ENCODE measurements around the gene BAHCC1.

The BAHCC1 gene

DNA sequence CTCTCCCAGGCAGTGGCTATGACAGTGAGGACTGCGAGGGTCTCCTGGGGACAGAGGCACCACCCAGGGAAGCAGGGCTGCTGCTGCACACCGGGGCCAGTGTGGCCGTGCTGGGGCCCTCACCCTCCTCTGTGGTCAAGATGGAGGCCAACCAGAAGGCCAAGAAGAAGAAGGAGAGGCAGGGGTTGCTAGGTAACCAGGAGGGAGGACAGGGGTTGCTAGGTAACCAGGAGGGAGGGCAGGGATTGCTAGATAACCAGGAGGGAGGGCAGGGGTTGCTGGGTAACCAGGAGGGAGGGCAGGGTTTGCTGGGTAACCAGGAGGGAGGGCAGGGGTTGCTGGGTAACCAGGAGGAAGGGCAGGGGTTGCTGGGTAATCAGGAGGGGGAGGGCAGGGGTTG is 62.1 kb downstream of the BAHCC1 start:
- H3K4me3 ChIP-seq (ENCODE audit: low read length) = no peak overlapping the region
- no peaks in the 10 kb centered on the region for H3K79me2 ChIP-seq (ENCODE audit: low read length)
- no peaks in the 10 kb centered on the region for H4K20me1 ChIP-seq (ENCODE audit: insufficient read depth, low read length)

DNA sequence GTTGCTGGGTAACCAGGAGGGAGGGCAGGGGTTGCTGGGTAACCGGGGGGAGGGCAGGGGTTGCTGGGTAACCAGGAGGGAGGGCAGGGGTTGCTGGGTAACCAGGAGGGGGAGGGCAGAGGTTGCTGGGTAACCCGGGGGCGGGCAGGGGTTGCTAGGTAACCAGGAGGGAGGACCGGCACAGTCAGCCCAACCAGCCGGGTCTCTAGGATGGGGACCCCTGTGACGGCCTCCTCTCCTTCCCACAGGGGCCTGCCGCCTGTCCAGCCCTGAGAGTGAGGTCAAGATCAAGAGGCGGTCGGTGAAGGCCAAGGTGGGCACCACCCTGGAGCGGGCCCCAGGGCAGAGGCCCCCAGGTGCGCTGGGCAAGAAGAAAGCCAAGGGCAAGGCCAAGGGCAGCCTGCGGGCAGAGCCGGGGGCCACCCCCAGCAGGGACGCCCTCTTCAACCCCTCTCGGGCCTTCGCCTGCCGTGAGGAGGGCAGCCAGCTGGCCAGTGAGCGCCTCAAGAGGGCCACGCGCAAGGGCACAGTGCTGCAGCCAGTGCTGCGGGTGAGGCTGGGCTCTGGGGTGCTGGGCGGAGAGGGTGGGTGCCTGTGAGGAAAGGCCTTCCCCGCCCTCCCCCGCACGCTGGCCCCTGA is 62.8 kb downstream of the BAHCC1 start:
- no peaks in the 10 kb centered on the region for H3K27me3 ChIP-seq (ENCODE audit: low read depth, low read length)
- no peaks in the 10 kb centered on the region for H3K36me3 ChIP-seq (replicated peaks; ENCODE audit: low read depth, low read length)

More for the DNA sequence above, 62.1 kb downstream of the BAHCC1 start:
- Histone ChIP-seq H2AFZ (ENCODE audit: low read depth, low read length) (no peak overlapping the region), H3K9me3 (ENCODE audit: insufficient read depth, low read length) (no peaks in the 10 kb centered on the region), H3K4me2 (ENCODE audit: low read length) (no peak overlapping the region), H3K36me3 (replicated peaks; ENCODE audit: low read depth, low read length) (no peaks in the 10 kb centered on the region), H3K27me3 (ENCODE audit: low read depth, low read length) (no peaks in the 10 kb centered on the region), H3K4me1 (ENCODE audit: low read length) (no peaks in the 10 kb centered on the region), H3K9ac (ENCODE audit: low read length) (no peak overlapping the region), H3K27ac (ENCODE audit: low read length) (no peak overlapping the region)
- no peak for TF ChIP-seq EZH2phosphoT487 (IDR thresholded peaks at IDR 0.05; ENCODE audit: low read depth)
- TF ChIP-seq, protein P1, sequence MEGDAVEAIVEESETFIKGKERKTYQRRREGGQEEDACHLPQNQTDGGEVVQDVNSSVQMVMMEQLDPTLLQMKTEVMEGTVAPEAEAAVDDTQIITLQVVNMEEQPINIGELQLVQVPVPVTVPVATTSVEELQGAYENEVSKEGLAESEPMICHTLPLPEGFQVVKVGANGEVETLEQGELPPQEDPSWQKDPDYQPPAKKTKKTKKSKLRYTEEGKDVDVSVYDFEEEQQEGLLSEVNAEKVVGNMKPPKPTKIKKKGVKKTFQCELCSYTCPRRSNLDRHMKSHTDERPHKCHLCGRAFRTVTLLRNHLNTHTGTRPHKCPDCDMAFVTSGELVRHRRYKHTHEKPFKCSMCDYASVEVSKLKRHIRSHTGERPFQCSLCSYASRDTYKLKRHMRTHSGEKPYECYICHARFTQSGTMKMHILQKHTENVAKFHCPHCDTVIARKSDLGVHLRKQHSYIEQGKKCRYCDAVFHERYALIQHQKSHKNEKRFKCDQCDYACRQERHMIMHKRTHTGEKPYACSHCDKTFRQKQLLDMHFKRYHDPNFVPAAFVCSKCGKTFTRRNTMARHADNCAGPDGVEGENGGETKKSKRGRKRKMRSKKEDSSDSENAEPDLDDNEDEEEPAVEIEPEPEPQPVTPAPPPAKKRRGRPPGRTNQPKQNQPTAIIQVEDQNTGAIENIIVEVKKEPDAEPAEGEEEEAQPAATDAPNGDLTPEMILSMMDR (IDR thresholded peaks at IDR 0.05; ENCODE audit: low read depth, low read length) = no peak

DNA sequence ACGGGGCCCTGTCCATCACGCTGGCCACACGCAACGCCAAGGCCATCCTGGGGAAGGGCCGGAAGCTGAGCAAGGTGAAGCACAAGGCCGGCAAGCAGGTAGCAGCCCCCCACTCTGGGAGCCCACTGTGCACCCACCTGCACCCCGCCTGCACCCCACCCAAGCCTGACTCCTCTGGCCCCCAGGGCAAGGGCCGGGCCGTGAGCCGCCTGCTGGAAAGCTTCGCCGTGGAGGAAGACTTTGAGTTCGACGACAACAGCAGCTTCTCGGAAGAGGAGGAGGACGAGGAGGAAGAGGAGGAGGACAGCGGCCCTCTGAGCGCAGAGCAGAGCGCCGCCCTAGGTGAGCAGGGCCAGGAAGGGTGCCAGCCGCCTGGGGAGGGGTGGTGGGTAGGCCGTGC is 63.4 kb downstream of the BAHCC1 start:
- H3K4me2 ChIP-seq (ENCODE audit: low read length) = no peak overlapping the region
- H3K9me3 ChIP-seq (ENCODE audit: insufficient read depth, low read length) = no peaks in the 10 kb centered on the region
- no peak overlapping the region for H3K27ac ChIP-seq (ENCODE audit: low read length)
- no peak overlapping the region for H3K4me3 ChIP-seq (ENCODE audit: low read length)
- TF ChIP-seq, protein P1 (IDR thresholded peaks at IDR 0.05; ENCODE audit: low read depth, low read length) = no peak
- TF ChIP-seq EZH2phosphoT487 (IDR thresholded peaks at IDR 0.05; ENCODE audit: low read depth) = no peak
- no peaks in the 10 kb centered on the region for H4K20me1 ChIP-seq (ENCODE audit: insufficient read depth, low read length)
- no peaks in the 10 kb centered on the region for H3K27me3 ChIP-seq (ENCODE audit: low read depth, low read length)
- H3K9ac ChIP-seq (ENCODE audit: low read length) = no peak overlapping the region
- H2AFZ ChIP-seq (ENCODE audit: low read depth, low read length) = no peak overlapping the region
- no peaks in the 10 kb centered on the region for H3K4me1 ChIP-seq (ENCODE audit: low read length)
- H3K36me3 ChIP-seq (replicated peaks; ENCODE audit: low read depth, low read length) = no peaks in the 10 kb centered on the region
- no peaks in the 10 kb centered on the region for H3K79me2 ChIP-seq (ENCODE audit: low read length)

More for the DNA sequence above, 62.8 kb downstream of the BAHCC1 start:
- H3K9me3 ChIP-seq (ENCODE audit: insufficient read depth, low read length) = no peaks in the 10 kb centered on the region
- no peaks in the 10 kb centered on the region for H4K20me1 ChIP-seq (ENCODE audit: insufficient read depth, low read length)
- H3K79me2 ChIP-seq (ENCODE audit: low read length) = no peaks in the 10 kb centered on the region
- no peak overlapping the region for H3K27ac ChIP-seq (ENCODE audit: low read length)
- H2AFZ ChIP-seq (ENCODE audit: low read depth, low read length) = no peak overlapping the region
- H3K4me1 ChIP-seq (ENCODE audit: low read length) = no peaks in the 10 kb centered on the region
- no peak overlapping the region for H3K9ac ChIP-seq (ENCODE audit: low read length)
- no peak overlapping the region for H3K4me2 ChIP-seq (ENCODE audit: low read length)
- no peak for TF ChIP-seq EZH2phosphoT487 (IDR thresholded peaks at IDR 0.05; ENCODE audit: low read depth)
- TF ChIP-seq, protein P1 (IDR thresholded peaks at IDR 0.05; ENCODE audit: low read depth, low read length) = no peak
- H3K4me3 ChIP-seq (ENCODE audit: low read length) = no peak overlapping the region

DNA sequence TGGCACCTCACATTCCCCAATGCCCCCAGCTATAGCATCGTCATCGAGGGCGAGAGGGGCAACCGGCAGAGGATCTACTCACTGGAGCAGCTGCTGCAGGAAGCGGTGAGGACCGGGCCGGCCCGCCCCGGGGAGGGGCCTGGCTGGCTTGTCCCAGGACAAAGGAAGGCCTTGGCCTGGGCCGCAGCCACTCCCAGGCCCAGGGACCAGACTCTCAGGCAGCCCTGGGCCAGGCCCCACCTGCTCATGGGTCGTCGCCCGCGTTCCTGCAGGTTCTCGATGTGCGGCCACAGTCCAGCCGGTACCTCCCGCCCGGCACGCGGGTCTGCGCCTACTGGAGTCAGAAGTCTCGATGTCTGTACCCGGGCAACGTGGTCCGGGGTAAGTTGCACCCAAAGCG is 64.0 kb downstream of the BAHCC1 start:
- no peak overlapping the region for H3K4me2 ChIP-seq (ENCODE audit: low read length)
- no peak overlapping the region for H3K9ac ChIP-seq (ENCODE audit: low read length)
- no peaks in the 10 kb centered on the region for H3K27me3 ChIP-seq (ENCODE audit: low read depth, low read length)
- H3K27ac ChIP-seq (ENCODE audit: low read length) = no peak overlapping the region
- H3K4me1 ChIP-seq (ENCODE audit: low read length) = no peaks in the 10 kb centered on the region
- H3K79me2 ChIP-seq (ENCODE audit: low read length) = no peaks in the 10 kb centered on the region
- no peaks in the 10 kb centered on the region for H4K20me1 ChIP-seq (ENCODE audit: insufficient read depth, low read length)
- H3K4me3 ChIP-seq (ENCODE audit: low read length) = no peak overlapping the region
- TF ChIP-seq EZH2phosphoT487 (IDR thresholded peaks at IDR 0.05; ENCODE audit: low read depth) = no peak
- TF ChIP-seq, protein P1 (IDR thresholded peaks at IDR 0.05; ENCODE audit: low read depth, low read length) = no peak
- no peak overlapping the region for H2AFZ ChIP-seq (ENCODE audit: low read depth, low read length)
- H3K36me3 ChIP-seq (replicated peaks; ENCODE audit: low read depth, low read length) = no peaks in the 10 kb centered on the region
- H3K9me3 ChIP-seq (ENCODE audit: insufficient read depth, low read length) = no peaks in the 10 kb centered on the region

Measured in OCI-LY3 (cell line).